Epithelial cell of esophagus (primary cell): Measurements from ENCODE around the gene ESR1.

ENCODE experiments used
- DNase-seq: peaks from one replicate; pipeline ENCODE4 v3.0.0; 2010; ENCODE audit warnings: low read depth
- H3K4me3 ChIP-seq: 2 replicates; pipeline ENCODE4 v1.5.1; 2011; ENCODE audit warnings: mild to moderate bottlenecking, low read length, control low read depth
- TF ChIP-seq, protein P1 (sequence below): IDR thresholded peaks from 2 replicates; pipeline ENCODE4 v1.5.1; 2011; ENCODE audit warnings: low read depth, mild to moderate bottlenecking, low read length, control low read depth, inconsistent platforms; ENCODE audit not compliant: insufficient read depth; ENCODE audit errors: missing control alignments

ESR1 gene

DNA sequence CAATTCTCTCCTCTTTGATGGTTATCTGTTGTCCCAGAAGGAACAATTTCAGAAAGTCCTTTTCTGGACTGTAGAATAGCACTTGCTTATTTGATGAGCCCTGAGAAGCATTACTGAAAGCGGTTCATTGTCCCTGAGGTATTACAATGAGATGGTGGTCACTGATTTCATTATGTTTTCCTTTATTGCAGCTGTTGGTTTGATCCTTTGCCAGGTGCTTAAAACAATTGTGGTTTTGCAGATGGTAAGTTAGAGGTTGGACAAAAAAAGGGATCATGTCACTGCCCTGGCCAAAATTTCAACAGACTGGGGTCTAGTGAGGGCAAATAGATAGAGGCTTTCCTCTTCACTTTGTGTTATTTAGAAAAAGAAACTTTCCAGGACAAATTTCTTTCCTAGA is 61.9 kb downstream of the ESR1 start:
- TF ChIP-seq, protein P1, sequence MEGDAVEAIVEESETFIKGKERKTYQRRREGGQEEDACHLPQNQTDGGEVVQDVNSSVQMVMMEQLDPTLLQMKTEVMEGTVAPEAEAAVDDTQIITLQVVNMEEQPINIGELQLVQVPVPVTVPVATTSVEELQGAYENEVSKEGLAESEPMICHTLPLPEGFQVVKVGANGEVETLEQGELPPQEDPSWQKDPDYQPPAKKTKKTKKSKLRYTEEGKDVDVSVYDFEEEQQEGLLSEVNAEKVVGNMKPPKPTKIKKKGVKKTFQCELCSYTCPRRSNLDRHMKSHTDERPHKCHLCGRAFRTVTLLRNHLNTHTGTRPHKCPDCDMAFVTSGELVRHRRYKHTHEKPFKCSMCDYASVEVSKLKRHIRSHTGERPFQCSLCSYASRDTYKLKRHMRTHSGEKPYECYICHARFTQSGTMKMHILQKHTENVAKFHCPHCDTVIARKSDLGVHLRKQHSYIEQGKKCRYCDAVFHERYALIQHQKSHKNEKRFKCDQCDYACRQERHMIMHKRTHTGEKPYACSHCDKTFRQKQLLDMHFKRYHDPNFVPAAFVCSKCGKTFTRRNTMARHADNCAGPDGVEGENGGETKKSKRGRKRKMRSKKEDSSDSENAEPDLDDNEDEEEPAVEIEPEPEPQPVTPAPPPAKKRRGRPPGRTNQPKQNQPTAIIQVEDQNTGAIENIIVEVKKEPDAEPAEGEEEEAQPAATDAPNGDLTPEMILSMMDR = no peak
- H3K4me3 ChIP-seq = no peak overlapping the region
- no peak for DNase-seq

DNA sequence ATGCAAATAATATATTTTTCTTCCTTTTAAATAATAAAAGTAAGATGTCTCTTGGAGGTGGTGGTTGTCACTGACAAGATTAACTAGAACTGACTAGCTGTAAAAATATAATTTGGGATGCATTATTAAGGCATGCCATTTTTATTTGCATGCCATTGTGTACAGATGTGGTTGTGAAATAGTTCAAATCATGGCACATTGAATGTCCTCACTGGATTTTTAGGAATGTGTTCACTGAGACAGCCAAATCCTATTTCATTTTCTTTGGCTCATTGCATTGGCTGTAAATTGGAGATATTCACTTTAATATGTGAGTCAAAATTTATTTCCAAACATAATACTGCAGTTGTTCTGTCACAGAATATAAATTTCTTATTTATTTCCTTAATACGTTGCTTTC is 62.3 kb downstream of the ESR1 start:
- H3K4me3 ChIP-seq = no peak overlapping the region
- DNase-seq = no peak
- TF ChIP-seq, protein P1 = no peak

DNA sequence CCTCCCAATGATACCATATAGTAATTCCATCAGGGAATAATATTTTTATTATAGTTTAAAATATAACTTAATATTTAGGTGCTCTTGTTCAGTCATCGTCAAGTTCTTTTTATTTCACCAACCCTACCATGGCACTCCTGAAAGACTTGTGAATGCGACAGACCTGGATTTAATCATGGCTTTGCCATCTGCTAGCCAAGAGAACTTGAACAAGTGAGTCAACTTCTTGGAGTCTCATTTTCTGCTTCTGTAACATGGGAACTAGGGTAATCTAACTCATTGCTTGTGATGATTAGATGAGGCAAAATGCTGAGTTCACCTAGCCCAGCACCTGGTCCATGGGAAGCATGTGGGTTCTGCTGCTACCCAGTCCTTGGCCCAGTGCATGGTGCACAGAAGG is 62.9 kb downstream of the ESR1 start:
- TF ChIP-seq, protein P1 = no peak
- H3K4me3 ChIP-seq = no peak overlapping the region
- DNase-seq = no peak

DNA sequence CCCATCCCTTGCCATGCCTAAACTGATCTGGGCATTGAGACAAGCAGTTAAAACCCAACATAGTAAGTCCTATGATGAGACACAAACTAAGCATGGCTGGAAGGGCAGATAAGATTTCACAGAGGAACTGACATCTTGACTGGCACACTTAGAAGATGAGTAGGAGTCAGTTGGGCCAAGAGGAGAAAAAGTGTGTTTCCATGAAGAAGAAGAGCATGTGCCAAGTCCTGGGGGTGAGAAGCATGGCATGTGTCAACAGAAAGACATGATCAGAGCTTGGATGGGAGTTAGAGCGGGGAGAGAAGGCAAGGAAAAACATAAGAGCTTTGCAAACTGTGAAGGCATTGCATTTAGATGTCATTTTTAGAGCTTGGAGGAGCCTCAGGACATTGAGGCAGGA is 68.0 kb downstream of the ESR1 start:
- TF ChIP-seq, protein P1 = no peak
- H3K4me3 ChIP-seq = no peak overlapping the region
- DNase-seq = no peak

DNA sequence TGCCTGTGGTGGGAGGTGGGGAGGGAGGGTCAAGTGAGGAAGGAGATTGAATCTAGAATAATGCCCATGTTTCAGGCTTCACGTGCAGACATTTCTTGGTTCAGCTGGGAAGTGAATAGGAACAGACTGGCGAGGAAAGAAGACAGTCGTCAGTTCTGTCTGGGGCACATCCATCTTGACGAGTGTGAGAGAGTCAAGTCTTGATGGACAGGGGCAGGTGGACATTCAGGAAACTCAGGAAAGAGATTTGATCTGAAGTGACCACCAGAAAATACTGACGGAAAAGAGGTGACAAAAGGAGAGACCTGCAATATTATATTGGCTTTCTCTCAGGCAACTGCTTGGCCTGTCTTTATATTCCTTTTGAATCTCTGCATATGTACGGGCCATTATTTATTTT is 68.6 kb downstream of the ESR1 start:
- H3K4me3 ChIP-seq = no peak overlapping the region
- DNase-seq = no peak
- TF ChIP-seq, protein P1 = no peak

DNA sequence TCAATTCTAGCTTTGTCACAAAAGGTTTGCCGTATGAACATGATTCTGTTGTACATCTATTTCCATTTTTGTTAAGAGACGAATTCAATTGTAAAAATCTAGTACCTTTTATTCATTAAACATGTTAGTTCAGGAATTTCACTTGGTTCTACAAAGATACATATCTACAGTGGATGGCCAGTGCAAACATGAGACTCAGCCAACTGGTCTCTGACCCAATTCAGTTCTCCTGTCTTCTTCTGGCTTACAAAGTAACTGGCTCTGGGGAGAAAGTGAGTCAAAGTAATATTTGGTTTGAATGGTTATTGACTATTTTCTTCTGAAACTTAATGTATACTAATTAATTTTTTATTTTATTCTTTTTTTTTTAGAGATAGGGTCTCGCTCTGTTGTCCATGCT is 70.0 kb downstream of the ESR1 start:
- DNase-seq = no peak
- TF ChIP-seq, protein P1 = no peak

DNA sequence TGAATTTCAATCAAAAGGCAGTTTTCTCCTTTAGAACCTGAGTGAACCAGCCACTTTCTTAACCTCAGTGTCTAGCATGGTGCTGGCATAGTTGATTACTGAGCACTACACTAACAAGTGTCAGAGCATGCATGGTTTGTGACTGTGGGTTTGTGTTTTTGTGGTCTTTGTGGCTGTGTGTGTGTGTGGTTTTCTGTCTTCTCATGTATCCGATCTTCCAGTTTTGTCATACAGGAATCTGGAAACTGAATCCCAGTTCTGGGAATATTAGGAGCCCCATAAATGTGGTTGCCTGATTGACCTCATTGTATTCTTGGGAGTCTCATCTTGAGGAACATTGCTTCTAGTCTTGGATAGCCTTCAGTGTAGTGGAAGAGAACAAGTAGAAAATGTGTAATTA is 73.7 kb downstream of the ESR1 start:
- TF ChIP-seq, protein P1 = no peak
- H3K4me3 ChIP-seq = no peak overlapping the region
- no peak for DNase-seq

More for the DNA sequence above, 70.0 kb downstream of the ESR1 start:
- no peak overlapping the region for H3K4me3 ChIP-seq
